GM12878 (cell line): Measurements from ENCODE around the gene TBC1D8. TPM values are rescaled to one million over a fixed set of nuclear protein-coding genes. Genes with fewer than 3 reads are reported as not detected.

ENCODE experiments used
- ATAC-seq: fragments of 200-7000 bp; cut with Tn5 transposase; 3 replicates; pipeline ENCODE4 v1.9.1; 2020; ENCODE audit warnings: mild to moderate bottlenecking, moderate library complexity
- BruUV-seq: library from RNA; stranded (reverse); fragments of 400-500 nt; replicated peaks from 2 replicates; lab custom pipeline; 2021; lab: Mats Ljungman, UMichigan
- CTCF ChIA-PET: fragments of 300-600 bp; sonication (Branson Sonifier 250); formaldehyde crosslinking; extraction: SDS; loops from one replicate; lab custom pipeline; 2021; ENCODE audit warnings: inconsistent platforms; lab: Yijun Ruan, JAX
- POLR2A ChIA-PET: fragments of 350-600 bp; formaldehyde crosslinking; extraction: SDS; loops from one replicate; lab custom pipeline; 2021; ENCODE audit warnings: inconsistent platforms; lab: Charles Lee
- RAD21 ChIA-PET: fragments of 300-600 bp; sonication (Branson Sonifier 250); formaldehyde crosslinking; loops from one replicate; lab custom pipeline; 2023; ENCODE audit warnings: antibody characterized with exemption; ENCODE audit not compliant: unreplicated experiment; lab: Charles Lee
- SMC1A ChIA-PET: fragments of 300-600 bp; sonication (Branson Sonifier 250); formaldehyde crosslinking; loops from one replicate; lab custom pipeline; 2023; ENCODE audit not compliant: unreplicated experiment, uncharacterized antibody; lab: Charles Lee
- DNase-seq: peaks from one replicate; pipeline ENCODE4 v3.0.0-alpha.2; 2011; ENCODE audit warnings: low read depth, low spot score
- FAIRE-seq: peaks from 3 replicates; lab custom pipeline; 2011; peaks lifted over from hg19 to GRCh38; lab: Jason Lieb, UNC
- H2AFZ ChIP-seq: 2 replicates; pipeline ENCODE4 v1.6.0; 2011; ENCODE audit warnings: low read depth, low read length, control low read depth; ENCODE audit not compliant: control insufficient read depth
- H3K27ac ChIP-seq: 2 replicates; pipeline ENCODE4 v1.5.1; 2011; ENCODE audit warnings: control low read depth; ENCODE audit not compliant: control insufficient read depth, insufficient read depth
- H3K27me3 ChIP-seq, 2 experiments: replicated peaks in 1 of 2; 2 replicates each; pipeline versions ENCODE4 v1.6.0 to v1.6.1; 2011; ENCODE audit warnings: low read length in 1 of 2; ENCODE audit not compliant: control insufficient read depth in 2 of 2, insufficient read depth in 2 of 2
- H3K36me3 ChIP-seq, 2 experiments: 2 replicates each; pipeline ENCODE4 v1.5.1; 2011; ENCODE audit warnings: low read length in 1 of 2; ENCODE audit not compliant: control insufficient read depth in 2 of 2, insufficient read depth in 2 of 2
- H3K4me1 ChIP-seq: 2 replicates; pipeline ENCODE4 v1.6.1; 2011; ENCODE audit warnings: mild to moderate bottlenecking, low read length, moderate library complexity, mixed read lengths; ENCODE audit not compliant: control insufficient read depth, insufficient read depth
- H3K4me2 ChIP-seq: 2 replicates; pipeline ENCODE4 v1.6.0; 2011; ENCODE audit warnings: control low read depth; ENCODE audit not compliant: control insufficient read depth, insufficient read depth
- H3K4me3 ChIP-seq: fragments of 200-600 bp; sonication (generic); 2 replicates; pipeline ENCODE4 v1.5.1; 2016
- H3K79me2 ChIP-seq: 2 replicates; pipeline ENCODE4 v1.6.0; 2011; ENCODE audit warnings: low read length; ENCODE audit not compliant: control insufficient read depth, insufficient read depth
- H3K9ac ChIP-seq: 2 replicates; pipeline ENCODE4 v1.8.0; 2011; ENCODE audit warnings: low read length, control low read depth, mixed read lengths; ENCODE audit not compliant: control insufficient read depth, insufficient read depth
- H3K9me3 ChIP-seq: replicated peaks from 3 replicates; pipeline ENCODE4 v1.5.1; 2011; ENCODE audit warnings: mild to moderate bottlenecking, low read length; ENCODE audit not compliant: control insufficient read depth, insufficient read depth
- H4K20me1 ChIP-seq: 2 replicates; pipeline ENCODE4 v1.6.0; 2011; ENCODE audit not compliant: control insufficient read depth, insufficient read depth
- ATF2 ChIP-seq: IDR thresholded peaks from 2 replicates; pipeline ENCODE4 v1.6.1; 2012; ENCODE audit warnings: low read length, inconsistent platforms
- ATF7 ChIP-seq: fragments of 450-650 bp; IDR thresholded peaks from 2 replicates; pipeline ENCODE4 v1.6.1; 2016; ENCODE audit warnings: low read depth, mild to moderate bottlenecking
- CBX3 ChIP-seq: fragments of 200-600 bp; sonication (generic); IDR thresholded peaks from 2 replicates; pipeline ENCODE4 v1.6.1; 2016; ENCODE audit warnings: low read depth, borderline replicate concordance
- EP300 ChIP-seq, 2 experiments: fragments of 150-350 bp in 1 of 2; IDR thresholded peaks; 2 replicates each; pipeline ENCODE4 v1.6.1; 2011 to 2012; ENCODE audit warnings: low read depth in 2 of 2, low read length in 2 of 2, borderline replicate concordance in 1 of 2, improper control_type of control experiment in 1 of 2, inconsistent platforms in 1 of 2; ENCODE audit not compliant: control insufficient read depth in 1 of 2
- ETV6 ChIP-seq, 2 experiments: fragments of 450-650 bp in 1 of 2; IDR thresholded peaks in 1 of 2; conservative IDR thresholded peaks in 1 of 2; 2 replicates each; pipeline ENCODE4 v1.6.1; 2014; ENCODE audit warnings: antibody characterized with exemption in 1 of 2, borderline replicate concordance in 1 of 2, low read depth in 1 of 2, mild to moderate bottlenecking in 1 of 2, moderate library complexity in 1 of 2
- FOS ChIP-seq: IDR thresholded peaks from 3 replicates; pipeline ENCODE4 v1.6.1; 2011; ENCODE audit warnings: borderline replicate concordance; ENCODE audit not compliant: insufficient read length; ENCODE audit errors: extremely low read depth
- GABPA ChIP-seq: IDR thresholded peaks from 2 replicates; pipeline ENCODE4 v1.6.1; 2014; ENCODE audit warnings: antibody characterized with exemption, low read depth, mild to moderate bottlenecking, inconsistent platforms
- IKZF2 ChIP-seq, 2 experiments: fragments of 450-650 bp; IDR thresholded peaks; 2 replicates each; pipeline ENCODE4 v1.6.1; 2017; ENCODE audit warnings: mild to moderate bottlenecking in 2 of 2, moderate library complexity in 2 of 2
- MYB ChIP-seq: fragments of 150-350 bp; IDR thresholded peaks from 2 replicates; pipeline ENCODE4 v1.6.1; 2014; ENCODE audit warnings: mild to moderate bottlenecking, low read depth, low read length, borderline replicate concordance
- NFXL1 ChIP-seq: fragments of 450-650 bp; IDR thresholded peaks from 2 replicates; pipeline ENCODE4 v1.6.1; 2017; ENCODE audit warnings: antibody characterized with exemption, mild to moderate bottlenecking, borderline replicate concordance
- POLR2AphosphoS2 ChIP-seq: IDR thresholded peaks from 2 replicates; pipeline ENCODE4 v1.6.1; 2011; ENCODE audit warnings: low read depth, mild to moderate bottlenecking, low read length, improper control_type of control experiment, moderate library complexity
- YY1 ChIP-seq: IDR thresholded peaks from 2 replicates; pipeline ENCODE4 v1.6.1; 2011; ENCODE audit warnings: low read depth, mild to moderate bottlenecking, low read length
- ZBED1 ChIP-seq: IDR thresholded peaks from 2 replicates; pipeline ENCODE4 v1.6.1; 2016; ENCODE audit warnings: borderline replicate concordance
- ZNF622 ChIP-seq: fragments of 450-650 bp; IDR thresholded peaks from 2 replicates; pipeline ENCODE4 v1.6.1; 2017; ENCODE audit warnings: mild to moderate bottlenecking, inconsistent platforms
- WGBS: methylation state at CpG from one replicate; pipeline ENCODE4 v1.1.6; 2016; ENCODE audit warnings: low lambda C conversion rate; ENCODE audit not compliant: insufficient replicate concordance, insufficient coverage; ENCODE audit errors: missing lambda C conversion rate; 5-methylcytosine and 5-hydroxymethylcytosine counted together
- in situ Hi-C: fragments of 300-500 bp; cut with MboI; formaldehyde crosslinking; loops from 9 replicates; pipeline ENCODE4 v1.14.3; 2018; ENCODE audit warnings: mixed read lengths
- intact Hi-C: fragments of 100-400 bp; cut with micrococcal nuclease; formaldehyde crosslinking; loops from one replicate; pipeline ENCODE4 v1.14.2; 2022; ENCODE audit not compliant: unreplicated experiment
- polyA plus RNA-seq, 11 experiments: library from polyadenylated mRNA; depleted of rRNA in 4 of 11; unstranded in 6 of 11; stranded (reverse) in 5 of 11; fragments of >200 nt; fragmentation: Nextera tagmentation in 4 of 11; fragmentation: Illumina TruSeq in 1 of 11; extraction: Ambion mirVana in 4 of 11; extraction: Trizol in 1 of 11; gene quantifications; 1 replicate in 1 of 11; 2 replicates in 10 of 11; pipeline versions ENCODE4 v1.2.1 to v1.2.3, GENCODE V29; 2011 to 2016; ENCODE audit warnings: inconsistent platforms in 2 of 11, missing spikeins in 2 of 11, low read depth in 1 of 11
- total RNA-seq, 4 experiments: library from RNA; depleted of rRNA in 3 of 4; stranded (reverse); fragments of >200 nt in 3 of 4; fragmentation: Illumina TruSeq in 1 of 4; extraction: Trizol in 1 of 4; gene quantifications; 2 replicates each; pipeline versions ENCODE4 v1.2.1 to v1.2.3, GENCODE V29; 2013 to 2021

TBC1D8 gene
- total and polyA plus RNA-seq, 10 of the 15 experiments (the other 5 are each of a cell fraction or from before 2014, with no cell fraction given): 0.80 to 4.9 (median 4.4) TPM

DNA sequence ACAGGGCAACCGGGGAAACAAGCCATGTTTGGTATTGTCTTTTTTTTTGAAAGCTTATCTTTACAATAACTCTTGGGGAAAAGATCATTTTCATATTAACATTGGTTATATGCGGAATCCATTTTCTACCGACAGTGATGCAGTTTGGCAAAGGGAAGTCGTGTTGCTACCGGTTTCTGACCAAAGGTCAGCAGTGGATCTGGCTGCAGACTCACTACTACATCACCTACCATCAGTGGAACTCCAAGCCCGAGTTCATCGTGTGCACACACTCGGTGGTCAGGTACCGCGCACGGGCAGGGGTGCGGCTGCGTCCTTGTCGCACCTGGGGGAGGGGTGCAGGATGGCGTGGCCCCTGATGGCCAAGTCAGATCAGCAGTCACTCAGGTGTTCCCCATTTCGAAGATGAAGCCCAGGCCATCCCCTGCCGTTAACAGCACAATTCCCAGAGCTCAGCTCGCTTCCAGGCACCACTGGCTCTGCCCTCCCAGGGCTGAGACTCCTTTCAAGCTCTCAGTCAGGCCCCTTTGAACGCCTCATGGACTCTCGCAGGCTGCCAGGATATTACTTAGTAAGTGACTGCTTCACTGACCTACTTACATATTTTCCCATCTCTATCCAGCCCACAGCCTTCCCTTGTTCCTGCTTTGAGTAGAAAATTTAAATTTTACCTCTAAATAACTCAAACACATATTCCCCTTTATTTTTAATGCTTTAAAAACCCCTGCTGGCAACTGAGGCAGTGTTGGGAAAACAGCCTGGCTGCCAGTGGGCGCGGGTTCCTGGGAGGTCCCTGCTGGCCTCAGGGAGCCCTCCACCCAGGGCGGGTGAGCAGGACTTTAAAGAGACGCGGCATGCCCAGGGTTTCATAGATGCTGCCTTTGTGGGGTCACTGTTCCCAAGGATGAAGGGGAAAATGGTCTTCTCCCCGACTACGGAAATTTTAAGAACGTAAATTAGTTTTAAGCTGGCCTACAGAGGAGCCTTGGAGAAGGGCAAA, 182.7 kb downstream of the TBC1D8 start (continued):
- TF ChIP-seq POLR2AphosphoS2: no peak
- no peak for TF ChIP-seq FOS
- no peak for TF ChIP-seq YY1
- TF ChIP-seq GABPA: no peak
- no peak for TF ChIP-seq EP300 (IDR thresholded peaks at IDR 0.05; ENCODE audit: borderline replicate concordance in 1 of 2, control insufficient read depth in 1 of 2, low read depth in 2 of 2, low read length in 2 of 2)
- TF ChIP-seq ZBED1: no peak
- TF ChIP-seq MYB: no peak

DNA sequence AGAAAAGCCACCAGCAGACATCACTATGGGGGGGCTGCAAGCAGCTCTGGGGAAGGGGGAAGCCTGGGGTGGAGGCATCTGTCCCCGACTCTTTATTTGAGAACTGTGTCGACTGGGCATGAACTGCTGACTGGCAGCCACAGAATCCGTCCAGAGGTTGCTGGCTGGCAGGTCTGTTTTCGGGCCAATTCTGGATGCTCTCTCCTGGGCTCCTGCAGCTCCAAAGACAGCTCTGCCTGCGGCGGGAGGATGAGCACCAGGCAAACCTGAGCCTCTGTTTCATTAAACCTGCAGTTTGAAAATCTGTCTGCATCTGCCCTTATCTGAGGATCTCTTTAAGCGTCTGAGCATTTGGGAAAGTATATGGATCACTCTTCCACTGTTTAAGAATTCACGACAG, 183.5 kb downstream of the TBC1D8 start:
- no TSS peak for BruUV-seq
- H3K36me3 ChIP-seq: no peaks in the 10 kb centered on the region
- no peak for FAIRE-seq
- RAD21 ChIA-PET: no interaction called here
- in situ Hi-C loops: no loop called here
- ATAC-seq: no peak
- no peaks in the 10 kb centered on the region for H3K4me1 ChIP-seq
- no peak overlapping the region for H3K9ac ChIP-seq
- no peaks in the 10 kb centered on the region for H3K9me3 ChIP-seq
- H3K27me3 ChIP-seq: no peaks in the 10 kb centered on the region; a peak in 2 of 4 replicates
- 54% methylated on average over 8 of the region's 8 CpGs for WGBS
- no peaks in the 10 kb centered on the region for H4K20me1 ChIP-seq
- DNase-seq: no peak
- SMC1A ChIA-PET: no interaction called here
- H2AFZ ChIP-seq: no peak overlapping the region
- no peaks in the 10 kb centered on the region for H3K79me2 ChIP-seq
- TF ChIP-seq EP300 (IDR thresholded peaks at IDR 0.05; ENCODE audit: borderline replicate concordance in 1 of 2, control insufficient read depth in 1 of 2, low read depth in 2 of 2, low read length in 2 of 2) (no peak), ZNF622 (no peak), NFXL1 (no peak), CBX3 (no peak), ATF7 (no peak), IKZF2 (IDR thresholded peaks at IDR 0.05) (no peak), ATF2 (no peak), ETV6 (conservative IDR thresholded peaks at IDR 0.05 in 1 of 2, IDR thresholded peaks at IDR 0.05 in 1 of 2; ENCODE audit: borderline replicate concordance in 1 of 2, low read depth in 1 of 2) (no peak)
- H3K4me3 ChIP-seq: no peak overlapping the region
- no peak overlapping the region for H3K4me2 ChIP-seq
- CTCF ChIA-PET: no interaction called here
- intact Hi-C loops: no loop called here
- no peak overlapping the region for H3K27ac ChIP-seq
- POLR2A ChIA-PET: interaction anchor here (0.6 kb wide), 1 partner anchor 1230 kb away, joined by 12 read pairs; no protein-coding TSS in a partner anchor
